ENCODE measurements around the gene RPP38. TPM values are rescaled to one million over a fixed set of nuclear protein-coding genes. Genes with fewer than 3 reads are reported as not detected.
A peak's percentile ranks its signal among the peaks of the same experiment; 100 is the strongest.

The RPP38 gene
- polyA plus RNA-seq, 1 of the 3 experiments (the other 2 are of a cell fraction) = 18.5 TPM

GRCh38 chr10:15075421-15075820, 21.7 kb upstream of the RPP38 start (continued):
- no peak for TF ChIP-seq IRF3 (IDR thresholded peaks at IDR 0.05; ENCODE audit: low read depth, low read length)
- TF ChIP-seq FOXM1 (IDR thresholded peaks at IDR 0.05; ENCODE audit: low read depth) = no peak
- no peak for TF ChIP-seq MEF2A (IDR thresholded peaks at IDR 0.05; ENCODE audit: borderline replicate concordance, low read depth)
- TF ChIP-seq RCOR1 (IDR thresholded peaks at IDR 0.05; ENCODE audit: low read length) = no peak

GRCh38 chr10:15083674-15084501, 13.3 kb upstream of the RPP38 start:
- TF ChIP-seq TEAD4 (IDR thresholded peaks at IDR 0.05; ENCODE audit: borderline replicate concordance, insufficient read depth) = no peak
- TF ChIP-seq EP300 (IDR thresholded peaks at IDR 0.05; ENCODE audit: borderline replicate concordance in 1 of 2, low read depth in 1 of 2, low read length in 1 of 2) = no peak
- TF ChIP-seq GABPA (IDR thresholded peaks at IDR 0.05; ENCODE audit: low read depth) = no peak
- no peak for TF ChIP-seq ZBTB33 (IDR thresholded peaks at IDR 0.05; ENCODE audit: borderline replicate concordance, low read depth)
- TF ChIP-seq CTCF (IDR thresholded peaks at IDR 0.05) = 0 out of 2 replicates have a peak, but pooled peaks have one; percentile 13
- no peaks in the 10 kb centered on the region for H3K36me3 ChIP-seq (replicated peaks in 1 of 2; ENCODE audit: control insufficient read depth in 1 of 2, insufficient read depth in 2 of 2, low read length in 1 of 2)
- POLR2A ChIA-PET = no interaction called here
- no peak for DNase-seq
- no peaks in the 10 kb centered on the region for H3F3A ChIP-seq (replicated peaks; ENCODE audit: insufficient read depth)
- no peaks in the 10 kb centered on the region; a peak in 2 of 4 replicates for H3K4me1 ChIP-seq (ENCODE audit: control insufficient read depth in 1 of 2, insufficient read depth in 2 of 2, low read depth in 1 of 2, low read length in 1 of 2)
- no peaks in the 10 kb centered on the region for H4K20me1 ChIP-seq (ENCODE audit: insufficient read depth)
- H3K9me2 ChIP-seq = no peaks in the 10 kb centered on the region
- 90% methylated on average over 18 of the region's 18 CpGs for WGBS (ENCODE audit: low lambda C conversion rate)
- H3K79me2 ChIP-seq (ENCODE audit: insufficient read depth) = no peaks in the 10 kb centered on the region
- H3K9ac ChIP-seq = no peak overlapping the region
- H3K27me3 ChIP-seq (ENCODE audit: insufficient read depth) = no peaks in the 10 kb centered on the region
- H3K4me3 ChIP-seq (ENCODE audit: low read depth in 2 of 2, low read length in 1 of 2) = no peak overlapping the region
- CTCF ChIA-PET = interaction anchor here (0.6 to 1.1 kb wide), 2 partner anchors 10 to 23 kb away, joined by 3 read pairs; no protein-coding TSS in a partner anchor
- no peak overlapping the region; the same call in 1 of the 2 replicates for H2AFZ ChIP-seq (ENCODE audit: low read depth)
- H3K9me3 ChIP-seq = no peaks in the 10 kb centered on the region
- peak overlapping the region; percentile 45; the same call in 1 of the 2 replicates for H3K4me2 ChIP-seq
- H3K27ac ChIP-seq (ENCODE audit: low read depth in 2 of 2, low read length in 1 of 2) = no peak overlapping the region
